HG03575 (cell line): ENCODE data around the gene ARG2.

Experiments
- ATAC-seq: cut with Tn5 transposase; IDR thresholded peaks from one replicate; pipeline ENCODE4 v1.9.1; 2021; ENCODE audit not compliant: unreplicated experiment, insufficient number of reproducible peaks, low FRiP score; ENCODE audit errors: extremely low read depth

Gene ARG2

DNA sequence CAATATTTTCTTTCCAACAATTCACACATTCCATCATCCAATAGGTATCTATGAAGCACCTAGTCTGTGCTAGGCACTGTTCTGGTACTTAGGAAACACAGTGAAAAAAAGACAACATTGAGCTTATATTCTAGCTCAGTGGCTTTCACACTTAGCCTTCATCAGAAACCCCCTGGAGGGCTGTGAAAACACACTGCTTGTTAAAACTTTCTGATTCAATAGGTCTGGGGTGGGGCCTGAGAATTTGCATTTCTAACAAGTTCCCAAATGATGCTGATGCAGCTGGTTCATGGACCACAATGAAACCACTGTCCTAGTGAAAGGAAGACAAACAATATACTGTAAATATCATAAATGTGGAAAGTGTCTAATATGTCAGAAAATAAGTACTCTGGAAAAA is 48.8 kb downstream of the ARG2 start:
- ATAC-seq: no peak

DNA sequence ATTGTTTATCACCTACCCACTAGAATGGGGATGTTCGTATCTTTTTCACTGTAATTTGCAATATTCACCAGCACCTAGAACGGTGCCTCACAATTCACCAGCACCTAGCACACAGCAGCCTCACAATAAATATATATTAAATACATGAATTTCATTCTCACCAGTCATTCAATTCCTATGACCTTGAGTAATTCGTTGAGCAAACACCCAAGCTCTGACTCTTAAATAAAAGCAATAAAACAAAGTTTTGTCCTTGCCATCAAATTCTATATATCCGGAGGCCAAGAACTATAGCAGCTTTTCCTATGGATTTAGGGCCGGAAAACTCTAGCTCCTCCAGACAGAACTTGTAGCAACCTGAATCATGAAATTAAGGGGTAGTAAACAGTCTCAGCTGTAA is 53.7 kb downstream of the ARG2 start:
- ATAC-seq: no peak

DNA sequence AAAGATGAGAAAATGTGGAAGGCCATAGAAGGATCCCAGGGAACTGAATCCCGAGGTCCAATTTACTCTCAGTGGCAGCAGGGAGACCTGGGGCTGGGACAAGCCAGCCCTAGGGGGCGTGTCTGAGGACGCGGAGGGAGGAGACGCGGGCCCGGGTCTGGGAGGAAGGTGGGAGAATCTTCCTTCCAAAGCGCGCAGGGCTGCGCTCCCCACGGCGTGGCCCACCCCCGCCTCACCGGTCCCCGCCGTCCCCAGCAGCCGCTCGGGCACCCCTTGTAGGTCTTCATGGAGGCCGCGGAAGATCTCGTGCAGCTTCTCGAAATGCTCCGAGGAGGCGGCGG is 54.4 kb downstream of the ARG2 start:
- no peak for ATAC-seq

DNA sequence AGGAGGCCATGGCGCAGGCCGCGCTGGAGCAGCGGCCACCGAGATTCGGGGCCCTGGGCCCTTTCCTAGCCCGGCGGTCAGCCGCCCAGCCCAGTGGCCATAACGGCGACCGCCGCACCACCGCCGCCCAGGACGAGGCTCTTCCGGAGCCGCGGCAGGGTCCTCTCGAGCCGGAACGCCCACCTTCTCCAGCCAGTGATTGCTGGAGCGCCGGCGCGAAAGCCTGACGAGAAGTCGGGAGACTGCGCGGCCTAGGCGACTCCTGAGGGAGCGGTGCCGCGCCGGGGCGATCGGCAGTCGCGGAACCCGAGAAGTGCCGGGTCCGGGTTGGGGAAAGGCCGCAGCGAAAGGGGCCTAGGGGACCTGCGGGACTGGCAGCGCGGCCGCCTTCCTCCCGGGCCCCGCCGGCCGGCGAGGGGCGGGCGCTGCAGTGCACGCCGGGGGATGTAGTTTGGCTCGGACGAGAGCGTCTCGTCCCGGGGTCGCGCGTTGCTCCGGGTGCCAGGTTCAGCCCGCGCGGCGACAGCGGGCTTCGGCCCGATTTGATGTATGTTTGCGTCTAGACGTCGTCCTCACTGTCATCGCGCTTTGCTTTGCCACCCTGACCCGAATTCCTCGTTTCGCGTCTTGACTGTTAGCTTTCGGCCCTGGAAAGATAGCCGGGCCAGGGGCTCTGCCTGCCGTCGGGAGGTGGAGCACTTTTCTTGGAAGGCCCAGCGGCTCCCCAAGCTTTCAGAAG is 54.9 kb downstream of the ARG2 start, which contains the start of gene VTI1B:
TSS of gene VTI1B (minus strand) at position 153 of the 739 bp plus-strand sequence. CDS start at position 10, 143 bp downstream.
- no peak for ATAC-seq

GRCh38 chr14:67675219-67675582 is 55.5 kb downstream of the ARG2 start:
- no peak for ATAC-seq

DNA sequence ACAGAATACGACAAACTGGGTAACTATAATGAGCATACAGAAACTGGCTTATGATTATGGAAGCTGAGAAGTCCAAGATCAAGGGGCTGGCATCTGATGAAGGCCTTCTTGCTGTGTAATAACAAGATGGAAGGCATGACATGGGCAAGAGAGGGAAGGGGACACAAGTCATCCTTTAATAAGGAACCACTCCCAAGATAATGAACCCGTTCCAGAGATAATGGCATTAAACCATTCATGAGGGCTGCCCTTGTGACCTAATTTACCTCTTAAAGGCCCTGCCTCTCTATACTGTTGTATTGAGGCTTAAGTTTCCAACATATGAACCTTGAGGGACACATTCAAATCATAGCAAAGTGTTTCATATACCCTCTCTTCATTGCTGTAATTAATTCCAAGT is 59.3 kb downstream of the ARG2 start:
- no peak for ATAC-seq

- peak; percentile 87 for ATAC-seq
Measured at GRCh38 chr14:67680121-67680602, 60.4 kb downstream of the ARG2 start.

GRCh38 chr14:67680941-67681340 is 61.2 kb downstream of the ARG2 start:
- no peak for ATAC-seq

DNA sequence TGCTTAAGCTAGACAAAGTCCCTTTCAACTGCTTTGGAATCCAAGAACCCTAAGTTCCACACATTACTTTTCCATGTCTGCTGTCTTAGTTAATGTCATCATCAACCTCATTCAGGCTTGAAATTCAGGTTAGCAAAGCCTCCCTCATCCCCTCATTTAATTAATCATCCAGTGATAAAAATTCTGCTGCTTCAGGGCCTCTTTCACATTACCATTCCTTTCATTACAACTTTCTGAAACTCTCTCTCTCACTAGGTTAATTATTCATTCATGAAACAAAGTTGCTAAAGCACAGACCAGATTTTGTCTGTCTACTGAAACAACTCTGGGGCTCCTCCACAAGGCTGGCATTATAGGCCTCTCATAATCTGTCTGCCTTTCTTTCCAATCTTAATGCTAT is 64.1 kb downstream of the ARG2 start:
- no peak for ATAC-seq

- no peak for ATAC-seq
Measured at GRCh38 chr14:67690011-67690410, 70.3 kb downstream of the ARG2 start.

DNA sequence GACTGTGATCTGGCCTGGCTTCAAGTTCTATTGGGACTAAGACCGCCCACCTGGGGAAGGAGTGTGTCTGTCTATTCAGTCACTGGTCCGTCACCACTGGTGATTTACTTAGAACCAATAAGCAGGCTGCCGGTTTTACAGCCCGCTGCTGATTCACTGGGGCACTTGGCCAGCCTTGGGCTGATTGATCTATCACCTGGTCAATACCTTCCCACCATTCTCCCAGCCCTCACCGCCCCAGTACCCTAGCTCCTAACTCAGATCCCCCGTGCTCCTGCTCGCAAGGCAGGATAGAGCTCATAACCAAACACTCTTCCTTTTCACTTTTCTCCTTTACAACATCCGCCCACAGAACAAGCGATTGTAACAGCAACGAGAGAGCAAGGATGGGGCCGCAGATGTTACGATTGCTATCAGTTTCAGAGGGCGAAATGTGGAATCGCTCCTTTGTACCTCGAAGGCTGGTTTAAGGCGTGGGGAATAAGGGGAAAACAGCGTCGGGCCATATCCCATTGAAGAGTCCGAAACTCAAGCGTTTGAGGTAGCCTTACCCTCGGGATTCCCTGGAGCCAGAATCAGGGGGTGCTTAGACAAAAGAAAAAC is 75.2 kb downstream of the ARG2 start:
- peak; percentile 66 for ATAC-seq

GRCh38 chr14:67695394-67695949 is 75.8 kb downstream of the ARG2 start, which contains the start of gene RDH11:
Gene RDH11 (minus strand): TSS chr14:67695764. CDS start chr14:67695703, 61 bp downstream.
- peak; percentile 56 for ATAC-seq

DNA sequence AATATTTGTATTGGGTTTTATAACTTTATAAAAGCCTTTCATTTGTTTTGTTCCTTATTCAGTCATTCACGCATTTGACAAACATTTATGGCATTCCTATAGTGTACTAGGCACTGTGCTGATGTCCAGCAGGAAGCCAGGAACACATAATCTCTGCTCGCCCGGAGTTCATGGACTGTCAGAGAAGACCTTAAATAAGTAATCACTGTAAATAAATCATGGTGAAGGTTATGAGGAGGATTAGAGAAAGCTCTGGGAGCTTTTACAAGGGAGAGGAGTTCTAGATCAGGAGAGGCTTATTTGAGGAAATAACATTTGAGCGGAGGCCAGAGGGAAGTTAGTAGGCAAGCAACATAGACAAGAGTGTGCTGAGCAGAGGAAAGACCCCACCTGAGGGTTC is 77.3 kb downstream of the ARG2 start:
- no peak for ATAC-seq

GRCh38 chr14:67698179-67698578 is 78.5 kb downstream of the ARG2 start:
- no peak for ATAC-seq
